NT2/D1 (cell line): Measurements from ENCODE around the gene SLC48A1.

ENCODE experiments used
- SUZ12 ChIP-seq: IDR thresholded peaks from 2 replicates; pipeline ENCODE4 v1.6.1; 2011; ENCODE audit not compliant: insufficient read length, insufficient read depth; ENCODE audit errors: extremely low read depth
- YY1 ChIP-seq: IDR thresholded peaks from 2 replicates; pipeline ENCODE4 v1.6.1; 2011; ENCODE audit not compliant: insufficient read length, insufficient read depth
- ZNF274 ChIP-seq: IDR thresholded peaks from 2 replicates; pipeline ENCODE4 v1.6.1; 2011; ENCODE audit warnings: mild to moderate bottlenecking, low read depth, low read length

DNA sequence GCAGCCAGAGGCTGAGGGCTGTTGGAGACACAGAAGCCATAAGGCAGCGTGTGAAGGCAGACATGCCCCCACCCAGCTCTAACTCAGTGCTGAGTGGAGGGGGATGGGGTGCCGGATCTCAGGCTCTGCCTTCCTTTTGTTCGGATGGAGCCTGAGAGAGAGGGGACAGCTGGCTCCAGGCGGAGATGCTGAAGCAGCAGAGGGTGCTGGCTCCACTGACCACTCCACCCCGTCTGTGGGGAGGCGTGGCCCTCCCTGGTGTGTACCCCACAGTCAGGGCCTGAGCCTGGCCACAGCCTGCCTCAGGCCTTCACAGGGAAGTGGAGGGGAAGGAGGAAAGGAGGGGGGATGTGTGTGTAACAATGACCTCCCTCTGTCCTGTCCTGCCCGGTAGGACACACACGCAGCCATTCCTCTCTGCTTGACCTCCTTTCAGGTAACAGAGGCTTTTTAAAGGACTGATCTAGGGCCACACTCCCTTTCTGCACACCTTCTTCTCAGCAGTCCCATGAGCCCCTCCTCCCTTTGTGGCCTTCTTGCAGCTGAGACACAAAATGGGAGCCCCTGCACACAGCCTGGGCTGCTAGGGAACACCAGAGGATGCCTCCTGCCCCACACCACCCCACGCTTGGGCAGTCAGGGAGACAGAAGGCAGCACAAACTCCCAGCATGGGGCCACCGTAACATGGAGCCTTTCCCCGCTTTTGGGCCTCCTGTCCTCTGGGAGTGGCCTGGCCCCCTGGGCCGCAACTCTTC lies 38.1 kb upstream of the SLC48A1 start:
- TF ChIP-seq ZNF274 (no peak), YY1 (no peak), SUZ12 (no peak)
